ENCODE results near the gene CP.

DNA sequence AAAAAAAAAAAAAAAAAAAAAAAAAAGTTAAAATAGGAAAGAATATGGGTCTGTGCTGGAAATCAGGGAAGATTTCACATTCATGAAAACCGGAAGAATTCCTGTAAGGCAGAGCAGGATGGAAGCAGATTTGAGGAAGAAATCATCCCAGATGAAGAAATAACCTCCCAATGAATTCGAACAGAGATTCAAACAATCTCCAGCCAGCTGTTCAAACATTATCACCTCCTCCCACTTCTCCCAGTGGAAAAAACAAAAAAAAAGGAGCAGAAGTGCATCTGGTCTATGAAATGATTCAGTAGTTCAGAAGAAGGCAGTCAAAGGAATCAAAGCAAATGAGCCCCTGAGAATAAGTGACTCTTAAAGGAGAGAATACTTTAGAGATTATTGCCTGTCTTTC lies 33.1 kb downstream of the CP start:
- TF ChIP-seq YY1 (IDR thresholded peaks at IDR 0.05) (no peak), TAF1 (conservative IDR thresholded peaks at IDR 0.05) (no peak)
- TF ChIP-seq, protein P1, sequence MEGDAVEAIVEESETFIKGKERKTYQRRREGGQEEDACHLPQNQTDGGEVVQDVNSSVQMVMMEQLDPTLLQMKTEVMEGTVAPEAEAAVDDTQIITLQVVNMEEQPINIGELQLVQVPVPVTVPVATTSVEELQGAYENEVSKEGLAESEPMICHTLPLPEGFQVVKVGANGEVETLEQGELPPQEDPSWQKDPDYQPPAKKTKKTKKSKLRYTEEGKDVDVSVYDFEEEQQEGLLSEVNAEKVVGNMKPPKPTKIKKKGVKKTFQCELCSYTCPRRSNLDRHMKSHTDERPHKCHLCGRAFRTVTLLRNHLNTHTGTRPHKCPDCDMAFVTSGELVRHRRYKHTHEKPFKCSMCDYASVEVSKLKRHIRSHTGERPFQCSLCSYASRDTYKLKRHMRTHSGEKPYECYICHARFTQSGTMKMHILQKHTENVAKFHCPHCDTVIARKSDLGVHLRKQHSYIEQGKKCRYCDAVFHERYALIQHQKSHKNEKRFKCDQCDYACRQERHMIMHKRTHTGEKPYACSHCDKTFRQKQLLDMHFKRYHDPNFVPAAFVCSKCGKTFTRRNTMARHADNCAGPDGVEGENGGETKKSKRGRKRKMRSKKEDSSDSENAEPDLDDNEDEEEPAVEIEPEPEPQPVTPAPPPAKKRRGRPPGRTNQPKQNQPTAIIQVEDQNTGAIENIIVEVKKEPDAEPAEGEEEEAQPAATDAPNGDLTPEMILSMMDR (IDR thresholded peaks at IDR 0.05; ENCODE audit: low read depth, low read length, missing input control), result no peak

All from liver (tissue), 3 donors.